Progenitor cell of endocrine pancreas (in vitro differentiated cells): ENCODE data around the gene LCTL. TPM values are rescaled to one million over a fixed set of nuclear protein-coding genes. Genes with fewer than 3 reads are reported as not detected.

Source experiments
- DNase-seq: peaks from one replicate; pipeline ENCODE4 v3.0.0; 2021; ENCODE audit warnings: low spot score; ENCODE audit not compliant: unreplicated experiment
- H3K27ac Mint-ChIP-seq: 2 replicates; pipeline ENCODE4 v1.8.0; 2021; ENCODE audit warnings: mild to moderate bottlenecking, moderate library complexity, mixed read lengths
- H3K27me3 Mint-ChIP-seq: 2 replicates; pipeline ENCODE4 v1.8.0; 2021; ENCODE audit warnings: mixed read lengths
- H3K36me3 Mint-ChIP-seq: 2 replicates; pipeline ENCODE4 v1.8.0; 2022; ENCODE audit warnings: mixed read lengths; ENCODE audit not compliant: insufficient read depth
- H3K4me1 Mint-ChIP-seq: 2 replicates; pipeline ENCODE4 v1.8.0; 2021; ENCODE audit warnings: low read depth, mixed read lengths
- H3K4me3 Mint-ChIP-seq: 2 replicates; pipeline ENCODE4 v1.8.0; 2021; ENCODE audit warnings: low read depth, mild to moderate bottlenecking, moderate library complexity, mixed read lengths
- H3K9me3 Mint-ChIP-seq: 2 replicates; pipeline ENCODE4 v1.8.0; 2021; ENCODE audit warnings: low read depth, mixed read lengths
- CTCF ChIP-seq: fragments of 200-600 bp; sonication (generic); IDR thresholded peaks from one replicate; pipeline ENCODE4 v1.5.0; 2021; ENCODE audit warnings: antibody characterized with exemption, mild to moderate bottlenecking; ENCODE audit not compliant: unreplicated experiment
- total RNA-seq: library from RNA; stranded (reverse); gene quantifications from 2 replicates; pipeline ENCODE4 v1.2.1, GENCODE V29; 2021

Gene LCTL
- total RNA-seq, 1 donor from 2014 or later = 1.5 TPM

- Mint-ChIP-seq H3K9me3 (no peaks in the 10 kb centered on the region), H3K27me3 (peaks cover 8% of the 10 kb centered on the region), H3K36me3 (no peaks in the 10 kb centered on the region), H3K27ac (no peak overlapping the region), H3K4me1 (peaks cover 14% of the 10 kb centered on the region), H3K4me3 (no peak overlapping the region)
- DNase-seq = no peak
- no peak for TF ChIP-seq CTCF
Measured at GRCh38 chr15:66587020-66587419, 21.2 kb upstream of the LCTL start.

- H3K4me3 Mint-ChIP-seq = no peak overlapping the region
- DNase-seq = no peak
- H3K27ac Mint-ChIP-seq = no peak overlapping the region
- H3K27me3 Mint-ChIP-seq = peaks cover 8% of the 10 kb centered on the region
- no peaks in the 10 kb centered on the region for H3K9me3 Mint-ChIP-seq
- H3K4me1 Mint-ChIP-seq = peaks cover 15% of the 10 kb centered on the region
- H3K36me3 Mint-ChIP-seq = no peaks in the 10 kb centered on the region
- TF ChIP-seq CTCF = no peak
Measured at GRCh38 chr15:66586155-66586976, 20.6 kb upstream of the LCTL start.

GRCh38 chr15:66581972-66582537, 16.3 kb upstream of the LCTL start:
- Mint-ChIP-seq H3K27ac (no peak overlapping the region), H3K9me3 (no peaks in the 10 kb centered on the region), H3K36me3 (no peaks in the 10 kb centered on the region), H3K4me1 (peaks cover 3% of the 10 kb centered on the region), H3K4me3 (no peak overlapping the region), H3K27me3 (peaks cover 3% of the 10 kb centered on the region)
- DNase-seq = no peak
- no peak for TF ChIP-seq CTCF

GRCh38 chr15:66580643-66581042, 14.8 kb upstream of the LCTL start:
- no peaks in the 10 kb centered on the region for H3K27me3 Mint-ChIP-seq
- TF ChIP-seq CTCF = no peak
- peaks cover 1% of the 10 kb centered on the region for H3K4me1 Mint-ChIP-seq
- no peaks in the 10 kb centered on the region for H3K36me3 Mint-ChIP-seq
- DNase-seq = no peak
- H3K27ac Mint-ChIP-seq = no peak overlapping the region
- no peaks in the 10 kb centered on the region for H3K9me3 Mint-ChIP-seq
- H3K4me3 Mint-ChIP-seq = no peak overlapping the region

GRCh38 chr15:66578286-66578875, 12.6 kb upstream of the LCTL start:
- TF ChIP-seq CTCF = no peak
- Mint-ChIP-seq H3K4me3 (no peak overlapping the region), H3K27ac (no peak overlapping the region), H3K27me3 (peaks cover 2% of the 10 kb centered on the region), H3K9me3 (no peaks in the 10 kb centered on the region), H3K4me1 (peaks cover 1% of the 10 kb centered on the region), H3K36me3 (no peaks in the 10 kb centered on the region)
- no peak for DNase-seq
